HepG2 (cell line): Measurements from ENCODE around the gene LENEP. TPM values are rescaled to one million over a fixed set of nuclear protein-coding genes. Genes with fewer than 3 reads are reported as not detected.

Source experiments
- FOXC1 ChIP-seq: sonication (generic); formaldehyde crosslinking; IDR thresholded peaks from 2 replicates; pipeline ENCODE4 v1.8.0; 2022; ENCODE audit warnings: mild to moderate bottlenecking, missing genetic modification reagents, borderline replicate concordance
- IRX3 ChIP-seq: sonication (generic); formaldehyde crosslinking; IDR thresholded peaks from 2 replicates; pipeline ENCODE4 v1.8.1; 2023; ENCODE audit warnings: mild to moderate bottlenecking, low read depth, missing genetic modification reagents, borderline replicate concordance
- SMC3 ChIP-seq: IDR thresholded peaks from 2 replicates; pipeline ENCODE4 v1.6.1; 2011; ENCODE audit warnings: low read length, improper control_type of control experiment
- TAF1 ChIP-seq: sonication (generic); formaldehyde crosslinking; IDR thresholded peaks from 2 replicates; pipeline ENCODE4 v1.4.0; 2020; ENCODE audit warnings: missing genetic modification reagents
- polyA plus RNA-seq, 8 experiments: library from polyadenylated mRNA; depleted of rRNA in 3 of 8; stranded (reverse) in 7 of 8; unstranded in 1 of 8; fragments of >200 nt; fragmentation: Illumina TruSeq in 4 of 8; extraction: Trizol in 4 of 8; gene quantifications; 2 replicates each; pipeline versions ENCODE4 v1.2.1 to v1.2.3, GENCODE V29; 2011 to 2016; ENCODE audit warnings: low read depth in 4 of 8, missing spikeins in 1 of 8, mixed read lengths in 1 of 8; ENCODE audit not compliant: insufficient read depth in 1 of 8
- total RNA-seq, 5 experiments: library from RNA; depleted of rRNA; stranded (reverse); fragments of >200 nt; fragmentation: Illumina TruSeq; extraction: Trizol; gene quantifications; 2 replicates each; pipeline ENCODE4 v1.2.3, GENCODE V29; 2016; ENCODE audit warnings: low read depth in 1 of 5
- TF ChIP-seq, protein P1 (sequence below): sonication (generic); formaldehyde crosslinking; IDR thresholded peaks from 2 replicates; pipeline ENCODE4 v1.5.0; 2020; ENCODE audit warnings: mild to moderate bottlenecking, missing genetic modification reagents
- TF ChIP-seq, protein P2 (sequence below): sonication (generic); formaldehyde crosslinking; IDR thresholded peaks from 2 replicates; pipeline ENCODE4 v1.8.1; 2022; ENCODE audit warnings: mild to moderate bottlenecking, missing genetic modification reagents
- TF ChIP-seq, protein P3 (sequence below): sonication (generic); formaldehyde crosslinking; conservative IDR thresholded peaks from 2 replicates; pipeline ENCODE4 v1.8.0; 2022; ENCODE audit warnings: mild to moderate bottlenecking, moderate library complexity, missing genetic modification reagents

The LENEP gene
- total and polyA plus RNA-seq, 2 of the 13 experiments (the other 11 are each of a cell fraction or from before 2014, with no cell fraction given), result 0.29 TPM; not detected in 1

DNA sequence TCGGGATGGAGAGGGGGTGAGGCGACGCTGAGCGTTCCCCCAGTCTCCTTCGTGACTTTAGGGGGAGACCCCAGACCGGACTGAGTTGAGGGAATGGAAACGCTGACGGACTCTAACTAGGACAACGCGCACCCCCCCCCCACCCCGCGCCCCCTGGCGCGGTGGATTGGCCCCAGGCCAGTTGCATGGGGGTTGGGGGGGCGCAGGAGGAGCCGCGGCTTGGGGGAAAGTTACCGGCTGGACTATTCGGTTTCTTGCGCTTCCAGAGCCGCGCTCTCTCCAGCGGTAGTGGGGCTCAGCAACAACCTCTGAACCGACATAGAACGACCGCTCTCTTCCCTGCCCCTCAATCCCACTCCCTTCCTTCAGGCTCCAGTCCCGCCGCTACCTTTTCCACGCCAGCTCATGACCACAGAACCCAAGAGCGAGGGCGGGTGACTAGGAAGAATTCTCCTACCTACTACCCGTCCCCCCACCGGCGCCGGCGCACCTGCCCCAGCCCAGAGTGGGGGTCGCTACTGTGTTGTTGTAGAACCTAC is 9.9 kb downstream of the LENEP start (continued):
- TF ChIP-seq FOXC1 (CRISPR knock-in tag), result peak; percentile 35; the same call in 1 of the 2 replicates
- TF ChIP-seq TAF1 (CRISPR knock-in tag), result peak; percentile 57
- TF ChIP-seq, protein P1, sequence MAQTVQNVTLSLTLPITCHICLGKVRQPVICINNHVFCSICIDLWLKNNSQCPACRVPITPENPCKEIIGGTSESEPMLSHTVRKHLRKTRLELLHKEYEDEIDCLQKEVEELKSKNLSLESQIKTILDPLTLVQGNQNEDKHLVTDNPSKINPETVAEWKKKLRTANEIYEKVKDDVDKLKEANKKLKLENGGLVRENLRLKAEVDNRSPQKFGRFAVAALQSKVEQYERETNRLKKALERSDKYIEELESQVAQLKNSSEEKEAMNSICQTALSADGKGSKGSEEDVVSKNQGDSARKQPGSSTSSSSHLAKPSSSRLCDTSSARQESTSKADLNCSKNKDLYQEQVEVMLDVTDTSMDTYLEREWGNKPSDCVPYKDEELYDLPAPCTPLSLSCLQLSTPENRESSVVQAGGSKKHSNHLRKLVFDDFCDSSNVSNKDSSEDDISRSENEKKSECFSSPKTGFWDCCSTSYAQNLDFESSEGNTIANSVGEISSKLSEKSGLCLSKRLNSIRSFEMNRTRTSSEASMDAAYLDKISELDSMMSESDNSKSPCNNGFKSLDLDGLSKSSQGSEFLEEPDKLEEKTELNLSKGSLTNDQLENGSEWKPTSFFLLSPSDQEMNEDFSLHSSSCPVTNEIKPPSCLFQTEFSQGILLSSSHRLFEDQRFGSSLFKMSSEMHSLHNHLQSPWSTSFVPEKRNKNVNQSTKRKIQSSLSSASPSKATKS, result 0 out of 2 replicates have a peak, but pooled peaks have one; percentile 65
- TF ChIP-seq, protein P2, sequence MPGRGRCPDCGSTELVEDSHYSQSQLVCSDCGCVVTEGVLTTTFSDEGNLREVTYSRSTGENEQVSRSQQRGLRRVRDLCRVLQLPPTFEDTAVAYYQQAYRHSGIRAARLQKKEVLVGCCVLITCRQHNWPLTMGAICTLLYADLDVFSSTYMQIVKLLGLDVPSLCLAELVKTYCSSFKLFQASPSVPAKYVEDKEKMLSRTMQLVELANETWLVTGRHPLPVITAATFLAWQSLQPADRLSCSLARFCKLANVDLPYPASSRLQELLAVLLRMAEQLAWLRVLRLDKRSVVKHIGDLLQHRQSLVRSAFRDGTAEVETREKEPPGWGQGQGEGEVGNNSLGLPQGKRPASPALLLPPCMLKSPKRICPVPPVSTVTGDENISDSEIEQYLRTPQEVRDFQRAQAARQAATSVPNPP (CRISPR knock-in tag), result no peak
- TF ChIP-seq, protein P3, sequence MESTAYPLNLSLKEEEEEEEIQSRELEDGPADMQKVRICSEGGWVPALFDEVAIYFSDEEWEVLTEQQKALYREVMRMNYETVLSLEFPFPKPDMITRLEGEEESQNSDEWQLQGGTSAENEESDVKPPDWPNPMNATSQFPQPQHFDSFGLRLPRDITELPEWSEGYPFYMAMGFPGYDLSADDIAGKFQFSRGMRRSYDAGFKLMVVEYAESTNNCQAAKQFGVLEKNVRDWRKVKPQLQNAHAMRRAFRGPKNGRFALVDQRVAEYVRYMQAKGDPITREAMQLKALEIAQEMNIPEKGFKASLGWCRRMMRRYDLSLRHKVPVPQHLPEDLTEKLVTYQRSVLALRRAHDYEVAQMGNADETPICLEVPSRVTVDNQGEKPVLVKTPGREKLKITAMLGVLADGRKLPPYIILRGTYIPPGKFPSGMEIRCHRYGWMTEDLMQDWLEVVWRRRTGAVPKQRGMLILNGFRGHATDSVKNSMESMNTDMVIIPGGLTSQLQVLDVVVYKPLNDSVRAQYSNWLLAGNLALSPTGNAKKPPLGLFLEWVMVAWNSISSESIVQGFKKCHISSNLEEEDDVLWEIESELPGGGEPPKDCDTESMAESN (CRISPR knock-in tag), result 0 out of 2 replicates have a peak, but pooled peaks have one; percentile 29
- TF ChIP-seq SMC3, result no peak
- TF ChIP-seq IRX3 (CRISPR knock-in tag), result 0 out of 2 replicates have a peak, but pooled peaks have one; percentile 23
